Panc1 (cell line): ENCODE measurements around the gene TSHZ2. TPM values are rescaled to one million over a fixed set of nuclear protein-coding genes. Genes with fewer than 3 reads are reported as not detected.
A peak's percentile ranks its signal among the peaks of the same experiment; 100 is the strongest.

ENCODE experiments used
- ATAC-seq: fragments of 200-7000 bp; cut with Tn5 transposase; 2 replicates; pipeline ENCODE4 v1.9.1; 2020; ENCODE audit warnings: mild to moderate bottlenecking, moderate library complexity
- BruUV-seq: library from RNA; stranded (reverse); fragments of 400-500 nt; replicated peaks from 2 replicates; lab custom pipeline; 2021; lab: Mats Ljungman, UMichigan
- CTCF ChIA-PET: fragments of 300-600 bp; sonication (Branson Sonifier 250); formaldehyde crosslinking; loops from one replicate; lab custom pipeline; 2022; ENCODE audit warnings: antibody characterized with exemption; lab: Charles Lee
- POLR2A ChIA-PET: fragments of 300-600 bp; sonication (Branson Sonifier 250); formaldehyde crosslinking; loops from one replicate; lab custom pipeline; 2022; ENCODE audit warnings: antibody characterized with exemption; lab: Charles Lee
- DNase-seq: peaks from one replicate; pipeline ENCODE4 v3.0.0-alpha.2; 2010; ENCODE audit warnings: low read depth, low spot score
- H3K27ac ChIP-seq: 2 replicates; pipeline ENCODE4 v1.5.1; 2011; ENCODE audit warnings: mild to moderate bottlenecking, low read length, inconsistent platforms
- H3K27me3 ChIP-seq: fragments of 200-500 bp; sonication (Bioruptor generic); 2 replicates; pipeline ENCODE4 v1.6.0; 2014; ENCODE audit warnings: low read length, inconsistent platforms; ENCODE audit not compliant: control insufficient read depth, insufficient read depth
- H3K36me3 ChIP-seq: fragments of 200-500 bp; sonication (Bioruptor generic); 2 replicates; pipeline ENCODE4 v1.5.1; 2014; ENCODE audit warnings: inconsistent platforms, mild to moderate bottlenecking, low read length, moderate library complexity; ENCODE audit not compliant: control insufficient read depth, insufficient read depth
- H3K4me1 ChIP-seq: 2 replicates; pipeline ENCODE4 v1.5.1; 2011; ENCODE audit warnings: inconsistent platforms, mild to moderate bottlenecking, low read length, moderate library complexity; ENCODE audit not compliant: control insufficient read depth, insufficient read depth
- H3K4me3 ChIP-seq, 2 experiments: 2 replicates each; pipeline ENCODE4 v1.5.1; 2011 to 2012; ENCODE audit warnings: low read depth in 2 of 2, low read length in 2 of 2, mild to moderate bottlenecking in 2 of 2, inconsistent platforms in 1 of 2, moderate library complexity in 1 of 2
- H3K9me3 ChIP-seq: fragments of 200-500 bp; sonication (Bioruptor generic); 2 replicates; pipeline ENCODE4 v1.5.1; 2014; ENCODE audit warnings: low read depth, mild to moderate bottlenecking, inconsistent platforms, low read length, moderate library complexity; ENCODE audit not compliant: control insufficient read depth, insufficient read depth
- POLR2AphosphoS5 ChIP-seq: IDR thresholded peaks from 2 replicates; pipeline ENCODE4 v1.6.1; 2012; ENCODE audit warnings: mild to moderate bottlenecking, low read depth, low read length, moderate library complexity
- SIN3A ChIP-seq: IDR thresholded peaks from 2 replicates; pipeline ENCODE4 v1.6.1; 2012; ENCODE audit warnings: low read depth, mild to moderate bottlenecking, low read length, moderate library complexity, borderline replicate concordance; ENCODE audit not compliant: insufficient read depth
- TCF7L2 ChIP-seq: IDR thresholded peaks from 2 replicates; pipeline ENCODE4 v1.6.1; 2011; ENCODE audit warnings: mild to moderate bottlenecking, low read depth, low read length, inconsistent platforms
- in situ Hi-C: cut with HindIII; loops from 2 replicates; pipeline ENCODE4 v1.10.0; 2016; ENCODE audit warnings: low sequenced_read_pairs, low pct_unique_long_range_greater_than_20kb
- intact Hi-C: fragments of 100-400 bp; cut with micrococcal nuclease; formaldehyde crosslinking; loops from one replicate; pipeline ENCODE4 v1.10.0; 2022; ENCODE audit not compliant: unreplicated experiment
- total RNA-seq: library from RNA; stranded (reverse); gene quantifications from one replicate; pipeline ENCODE4 v1.2.1, GENCODE V29; 2021; ENCODE audit not compliant: unreplicated experiment
- TF ChIP-seq, protein P1 (sequence below): fragments of 450-650 bp; IDR thresholded peaks from 2 replicates; pipeline ENCODE4 v1.5.1; 2017; ENCODE audit warnings: mild to moderate bottlenecking
- TF ChIP-seq, protein P2 (sequence below), 2 experiments: IDR thresholded peaks; 2 replicates each; pipeline ENCODE4 v1.6.1; 2011 to 2012; ENCODE audit warnings: low read depth in 2 of 2, control low read depth in 1 of 2, low read length in 1 of 2, mild to moderate bottlenecking in 1 of 2, moderate library complexity in 1 of 2; ENCODE audit not compliant: insufficient read depth in 1 of 2

The TSHZ2 gene
- total RNA-seq, 1 experiment from 2014 or later = 0.36 TPM

DNA sequence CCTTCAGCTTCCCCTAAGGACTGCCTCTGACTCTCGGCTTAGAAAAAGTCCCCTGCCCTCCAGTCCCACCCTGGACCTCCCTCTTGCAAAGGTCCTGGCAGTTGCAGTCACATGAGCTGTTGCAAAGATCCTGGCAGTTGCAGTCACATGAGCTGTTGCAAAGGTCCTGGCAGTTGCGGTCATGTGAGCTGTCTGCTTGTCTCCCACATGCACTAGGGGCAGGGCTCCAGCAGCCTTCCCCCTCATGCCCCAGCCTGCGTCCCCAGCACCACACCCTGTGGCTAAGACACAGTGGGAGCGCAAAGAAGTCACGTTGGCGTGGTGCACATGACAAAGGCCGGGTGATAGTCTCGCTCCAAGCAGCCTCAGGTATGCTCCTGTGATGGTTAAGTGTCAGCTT lies 538.5 kb downstream of the TSHZ2 start:
- intact Hi-C loops = no loop called here
- Histone ChIP-seq H3K27ac (no peak overlapping the region), H3K4me1 (no peaks in the 10 kb centered on the region), H3K9me3 (no peaks in the 10 kb centered on the region), H3K36me3 (no peaks in the 10 kb centered on the region), H3K4me3 (no peak overlapping the region), H3K27me3 (no peaks in the 10 kb centered on the region)
- ATAC-seq (no peak), DNase-seq (no peak)
- TF ChIP-seq, protein P1, sequence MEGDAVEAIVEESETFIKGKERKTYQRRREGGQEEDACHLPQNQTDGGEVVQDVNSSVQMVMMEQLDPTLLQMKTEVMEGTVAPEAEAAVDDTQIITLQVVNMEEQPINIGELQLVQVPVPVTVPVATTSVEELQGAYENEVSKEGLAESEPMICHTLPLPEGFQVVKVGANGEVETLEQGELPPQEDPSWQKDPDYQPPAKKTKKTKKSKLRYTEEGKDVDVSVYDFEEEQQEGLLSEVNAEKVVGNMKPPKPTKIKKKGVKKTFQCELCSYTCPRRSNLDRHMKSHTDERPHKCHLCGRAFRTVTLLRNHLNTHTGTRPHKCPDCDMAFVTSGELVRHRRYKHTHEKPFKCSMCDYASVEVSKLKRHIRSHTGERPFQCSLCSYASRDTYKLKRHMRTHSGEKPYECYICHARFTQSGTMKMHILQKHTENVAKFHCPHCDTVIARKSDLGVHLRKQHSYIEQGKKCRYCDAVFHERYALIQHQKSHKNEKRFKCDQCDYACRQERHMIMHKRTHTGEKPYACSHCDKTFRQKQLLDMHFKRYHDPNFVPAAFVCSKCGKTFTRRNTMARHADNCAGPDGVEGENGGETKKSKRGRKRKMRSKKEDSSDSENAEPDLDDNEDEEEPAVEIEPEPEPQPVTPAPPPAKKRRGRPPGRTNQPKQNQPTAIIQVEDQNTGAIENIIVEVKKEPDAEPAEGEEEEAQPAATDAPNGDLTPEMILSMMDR = no peak
- TF ChIP-seq POLR2AphosphoS5 (no peak), TCF7L2 (no peak), SIN3A (no peak)
- TF ChIP-seq, protein P2, sequence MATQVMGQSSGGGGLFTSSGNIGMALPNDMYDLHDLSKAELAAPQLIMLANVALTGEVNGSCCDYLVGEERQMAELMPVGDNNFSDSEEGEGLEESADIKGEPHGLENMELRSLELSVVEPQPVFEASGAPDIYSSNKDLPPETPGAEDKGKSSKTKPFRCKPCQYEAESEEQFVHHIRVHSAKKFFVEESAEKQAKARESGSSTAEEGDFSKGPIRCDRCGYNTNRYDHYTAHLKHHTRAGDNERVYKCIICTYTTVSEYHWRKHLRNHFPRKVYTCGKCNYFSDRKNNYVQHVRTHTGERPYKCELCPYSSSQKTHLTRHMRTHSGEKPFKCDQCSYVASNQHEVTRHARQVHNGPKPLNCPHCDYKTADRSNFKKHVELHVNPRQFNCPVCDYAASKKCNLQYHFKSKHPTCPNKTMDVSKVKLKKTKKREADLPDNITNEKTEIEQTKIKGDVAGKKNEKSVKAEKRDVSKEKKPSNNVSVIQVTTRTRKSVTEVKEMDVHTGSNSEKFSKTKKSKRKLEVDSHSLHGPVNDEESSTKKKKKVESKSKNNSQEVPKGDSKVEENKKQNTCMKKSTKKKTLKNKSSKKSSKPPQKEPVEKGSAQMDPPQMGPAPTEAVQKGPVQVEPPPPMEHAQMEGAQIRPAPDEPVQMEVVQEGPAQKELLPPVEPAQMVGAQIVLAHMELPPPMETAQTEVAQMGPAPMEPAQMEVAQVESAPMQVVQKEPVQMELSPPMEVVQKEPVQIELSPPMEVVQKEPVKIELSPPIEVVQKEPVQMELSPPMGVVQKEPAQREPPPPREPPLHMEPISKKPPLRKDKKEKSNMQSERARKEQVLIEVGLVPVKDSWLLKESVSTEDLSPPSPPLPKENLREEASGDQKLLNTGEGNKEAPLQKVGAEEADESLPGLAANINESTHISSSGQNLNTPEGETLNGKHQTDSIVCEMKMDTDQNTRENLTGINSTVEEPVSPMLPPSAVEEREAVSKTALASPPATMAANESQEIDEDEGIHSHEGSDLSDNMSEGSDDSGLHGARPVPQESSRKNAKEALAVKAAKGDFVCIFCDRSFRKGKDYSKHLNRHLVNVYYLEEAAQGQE (IDR thresholded peaks at IDR 0.05; ENCODE audit: insufficient read depth in 1 of 2, low read depth in 2 of 2, low read length in 1 of 2) = no peak
- ChIA-PET POLR2A (interaction anchor here (0.6 kb wide), 1 partner anchor 105 kb away, joined by 3 read pairs; no protein-coding TSS in a partner anchor), CTCF (no interaction called here)
- in situ Hi-C loops = no loop called here
- BruUV-seq = no TSS peak

DNA sequence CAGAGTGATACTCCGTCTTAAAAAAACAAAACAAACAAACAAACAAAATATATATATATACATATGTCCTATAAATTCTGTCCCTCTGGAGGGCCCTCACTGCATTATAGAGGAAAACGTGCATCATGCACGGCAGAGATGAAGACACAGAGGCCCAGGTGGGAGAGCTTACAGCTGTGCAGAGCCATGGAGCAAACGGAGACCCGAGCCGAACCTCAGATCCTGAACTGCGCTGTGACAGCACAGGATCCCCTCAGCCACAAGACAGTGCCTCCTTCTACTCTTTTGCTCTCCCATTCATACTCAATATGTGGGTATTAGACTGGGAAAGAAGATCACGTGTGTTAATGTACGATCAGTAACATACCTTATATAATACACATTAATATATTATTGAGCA lies 539.9 kb downstream of the TSHZ2 start:
- TF ChIP-seq TCF7L2 (no peak), POLR2AphosphoS5 (no peak), SIN3A (no peak)
- TF ChIP-seq, protein P1 = no peak
- TF ChIP-seq, protein P2 (IDR thresholded peaks at IDR 0.05; ENCODE audit: insufficient read depth in 1 of 2, low read depth in 2 of 2, low read length in 1 of 2) = no peak
- ChIA-PET CTCF (no interaction called here), POLR2A (no interaction called here)
- BruUV-seq = no TSS peak
- H3K36me3 ChIP-seq = no peaks in the 10 kb centered on the region
- no peaks in the 10 kb centered on the region for H3K27me3 ChIP-seq
- DNase-seq (no peak), ATAC-seq (0 out of 2 replicates have a peak, but pooled peaks have one; percentile 30)
- in situ Hi-C loops (no loop called here), intact Hi-C loops (no loop called here)
- no peak overlapping the region for H3K4me3 ChIP-seq
- H3K9me3 ChIP-seq = no peaks in the 10 kb centered on the region
- no peak overlapping the region for H3K27ac ChIP-seq
- H3K4me1 ChIP-seq = no peaks in the 10 kb centered on the region
